ENCODE data around the gene HSPA4. TPM values are rescaled to one million over a fixed set of nuclear protein-coding genes. Genes with fewer than 3 reads are reported as not detected.

The HSPA4 gene
- total and polyA plus RNA-seq, 2 donors (not counting 3 experiments of a cell fraction or from before 2014, with no cell fraction given): 11.2 to 161 TPM

DNA sequence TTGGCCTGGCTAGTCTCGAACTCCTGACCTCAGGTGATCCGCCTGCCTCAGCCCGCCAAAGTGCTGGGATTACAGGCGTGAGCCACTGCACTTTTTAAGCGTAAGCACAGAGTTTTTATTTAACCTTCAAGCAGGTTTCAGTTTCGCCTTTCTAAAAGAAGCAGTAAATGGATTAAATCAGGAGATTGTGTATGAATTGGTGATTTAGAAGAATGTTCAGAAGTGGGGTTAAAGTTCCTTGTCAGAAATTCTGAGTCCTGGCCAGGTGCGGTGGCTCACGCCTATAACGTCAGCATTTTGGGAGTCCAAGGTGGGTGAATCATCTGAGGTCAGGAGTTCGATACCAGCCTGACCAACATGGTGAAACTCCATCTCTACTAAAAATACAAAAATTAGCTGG, 12.2 kb downstream of the HSPA4 start:
- no peak overlapping the region for H3K4me2 ChIP-seq (ENCODE audit: insufficient read depth, low read length)
- dilution Hi-C loops (cut with MboI; ENCODE audit: extremely low pct_ligation_motif_present, low sequenced_read_pairs): no loop called here
- H3K9ac ChIP-seq (replicated peaks; ENCODE audit: extremely low read depth, insufficient read depth, low read length): no peak overlapping the region
- intact Hi-C loops (cut with micrococcal nuclease): no loop called here
- no peaks in the 10 kb centered on the region for H3K9me1 ChIP-seq (replicated peaks; ENCODE audit: control insufficient read depth, extremely low read depth, insufficient read depth, low read length)
- H3K4me1 ChIP-seq (ENCODE audit: control insufficient read depth, extremely low read depth, insufficient read depth, low read length): no peaks in the 10 kb centered on the region
- BruUV-seq (replicated peaks): no TSS peak
- no peaks in the 10 kb centered on the region for H3K9me3 ChIP-seq (replicated peaks; ENCODE audit: control insufficient read depth, insufficient read depth, low read length)
- ChIA-PET CTCF (no interaction called here), POLR2A (interaction anchor here (0.7 kb wide), 1 partner anchor 941 kb away, joined by 5 read pairs; no protein-coding TSS in a partner anchor)
- H4K20me1 ChIP-seq (replicated peaks; ENCODE audit: control insufficient read depth, extremely low read depth, insufficient read depth, low read length): peaks cover 7% of the 10 kb centered on the region
- H3K27me3 ChIP-seq (ENCODE audit: control insufficient read depth in 2 of 2, insufficient read depth in 2 of 2, low read length in 2 of 2): no peaks in the 10 kb centered on the region
- H3K36me3 ChIP-seq (ENCODE audit: control insufficient read depth in 2 of 2, extremely low read depth in 1 of 2, insufficient read depth in 2 of 2, low read length in 2 of 2): peaks cover 0 to 4% of the 10 kb centered on the region in 2 experiments
- no peak overlapping the region for H2AFZ ChIP-seq (ENCODE audit: low read depth, low read length)
- H3K79me2 ChIP-seq (ENCODE audit: control insufficient read depth, insufficient read depth, low read length): peaks cover 74% of the 10 kb centered on the region
- FAIRE-seq: no peak
- H3K27ac ChIP-seq (ENCODE audit: insufficient read depth, low read depth, low read length): no peak overlapping the region
- no peak overlapping the region for H3K4me3 ChIP-seq (replicated peaks in 1 of 3; ENCODE audit: insufficient read depth in 1 of 3, low read depth in 1 of 3, low read length in 3 of 3)
- TF ChIP-seq JUN (IDR thresholded peaks at IDR 0.05; ENCODE audit: borderline replicate concordance, insufficient read depth, insufficient read length, low read depth) (no peak), EZH2 (IDR thresholded peaks at IDR 0.05; ENCODE audit: borderline replicate concordance, low read depth, low read length, severe bottlenecking) (no peak), MYC (IDR thresholded peaks at IDR 0.05; ENCODE audit: low read depth, low read length) (no peak), POLR2A (IDR thresholded peaks at IDR 0.05; ENCODE audit: low read depth, low read length) (no peak), POLR2AphosphoS5 (IDR thresholded peaks at IDR 0.05; ENCODE audit: insufficient read depth, low read depth, low read length) (no peak), GATA2 (IDR thresholded peaks at IDR 0.05; ENCODE audit: insufficient read depth, insufficient read length, low read depth, low read length) (no peak), FOS (IDR thresholded peaks at IDR 0.05; ENCODE audit: borderline replicate concordance, insufficient read depth, low read length) (no peak)
- TF ChIP-seq, protein P1, sequence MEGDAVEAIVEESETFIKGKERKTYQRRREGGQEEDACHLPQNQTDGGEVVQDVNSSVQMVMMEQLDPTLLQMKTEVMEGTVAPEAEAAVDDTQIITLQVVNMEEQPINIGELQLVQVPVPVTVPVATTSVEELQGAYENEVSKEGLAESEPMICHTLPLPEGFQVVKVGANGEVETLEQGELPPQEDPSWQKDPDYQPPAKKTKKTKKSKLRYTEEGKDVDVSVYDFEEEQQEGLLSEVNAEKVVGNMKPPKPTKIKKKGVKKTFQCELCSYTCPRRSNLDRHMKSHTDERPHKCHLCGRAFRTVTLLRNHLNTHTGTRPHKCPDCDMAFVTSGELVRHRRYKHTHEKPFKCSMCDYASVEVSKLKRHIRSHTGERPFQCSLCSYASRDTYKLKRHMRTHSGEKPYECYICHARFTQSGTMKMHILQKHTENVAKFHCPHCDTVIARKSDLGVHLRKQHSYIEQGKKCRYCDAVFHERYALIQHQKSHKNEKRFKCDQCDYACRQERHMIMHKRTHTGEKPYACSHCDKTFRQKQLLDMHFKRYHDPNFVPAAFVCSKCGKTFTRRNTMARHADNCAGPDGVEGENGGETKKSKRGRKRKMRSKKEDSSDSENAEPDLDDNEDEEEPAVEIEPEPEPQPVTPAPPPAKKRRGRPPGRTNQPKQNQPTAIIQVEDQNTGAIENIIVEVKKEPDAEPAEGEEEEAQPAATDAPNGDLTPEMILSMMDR (IDR thresholded peaks at IDR 0.05; ENCODE audit: extremely low read depth in 1 of 2, insufficient read depth in 1 of 2, low read depth in 1 of 2, low read length in 2 of 2): no peak
- TF ChIP-seq, protein P2, sequence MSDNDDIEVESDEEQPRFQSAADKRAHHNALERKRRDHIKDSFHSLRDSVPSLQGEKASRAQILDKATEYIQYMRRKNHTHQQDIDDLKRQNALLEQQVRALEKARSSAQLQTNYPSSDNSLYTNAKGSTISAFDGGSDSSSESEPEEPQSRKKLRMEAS (IDR thresholded peaks at IDR 0.05; ENCODE audit: insufficient read depth, insufficient read length): no peak
- DNase-seq (ENCODE audit: low read depth, low spot score): no peak
